ENCODE measurements around the gene ELAVL1.
"Not testable (repeated sequence)": the region's sequence is repeated elsewhere in the genome, so short reads cannot be mapped to it uniquely, and the experiment has no call there.

ELAVL1 gene

GRCh38 chr19:7932930-7933300 lies 72.5 kb downstream of the ELAVL1 start:
- no peak for DNase-seq

- no peak for DNase-seq
Observed at GRCh38 chr19:7932276-7932929, 73.0 kb downstream of the ELAVL1 start.

- no peak for DNase-seq
Observed at GRCh38 chr19:7931221-7932061, 74.0 kb downstream of the ELAVL1 start.

GRCh38 chr19:7930765-7931164 lies 74.7 kb downstream of the ELAVL1 start:
- DNase-seq = no peak

- not testable (repeated sequence) for DNase-seq
Observed at GRCh38 chr19:7930030-7930429, 75.4 kb downstream of the ELAVL1 start.

GRCh38 chr19:7928741-7929701 lies 76.4 kb downstream of the ELAVL1 start:
- peak; percentile 49 for DNase-seq

GRCh38 chr19:7928334-7928706 lies 77.1 kb downstream of the ELAVL1 start:
- no peak for DNase-seq

- no peak for DNase-seq
Observed at GRCh38 chr19:7927605-7928333, 77.7 kb downstream of the ELAVL1 start.

GRCh38 chr19:7926727-7927604 lies 78.5 kb downstream of the ELAVL1 start:
- DNase-seq = no peak

GRCh38 chr19:7926021-7926726 lies 79.3 kb downstream of the ELAVL1 start, which contains the start of gene CTXN1:
CTXN1 (minus strand) TSS chr19:7926135; CDS start chr19:7925538, 597 bp downstream.
- peak; percentile 71 for DNase-seq

- DNase-seq = peak; percentile 53
Observed at GRCh38 chr19:7925171-7925851, 80.1 kb downstream of the ELAVL1 start.

GRCh38 chr19:7924651-7925170 lies 80.7 kb downstream of the ELAVL1 start:
- DNase-seq = no peak

GRCh38 chr19:7924241-7924640 lies 81.2 kb downstream of the ELAVL1 start:
- DNase-seq = no peak

GRCh38 chr19:7923295-7924191 lies 81.9 kb downstream of the ELAVL1 start:
- no peak for DNase-seq

GRCh38 chr19:7922836-7923195 lies 82.6 kb downstream of the ELAVL1 start:
- DNase-seq = no peak

GRCh38 chr19:7921967-7922835 lies 83.2 kb downstream of the ELAVL1 start:
- no peak for DNase-seq

- no peak for DNase-seq
Observed at GRCh38 chr19:7921302-7921966, 84.0 kb downstream of the ELAVL1 start.

Measured in activated effector memory CD4-positive, alpha-beta T cell treated with Interleukin-2 at 50 U/mL for 16 hours (primary cell).